T follicular helper cell (primary cell): ENCODE measurements around the gene CXCL12.

Experiments used
- DNase-seq: peaks from one replicate; pipeline ENCODE4 v3.0.0-alpha.2; 2020; ENCODE audit warnings: low read depth
- total RNA-seq, 2 experiments: gene quantifications; one replicate each; lab custom pipeline; 2026; lab: John Stamatoyannopoulos, UW

Gene CXCL12
- 0 reads per million in 2 experiments for total RNA-seq

GRCh38 chr10:44385026-44385695, at the start of gene CXCL12:
Gene CXCL12, minus strand, starts transcription at chr10:44385097. Its CDS starts 92 bp downstream, at chr10:44385005.
- DNase-seq = no peak

- no peak for DNase-seq
These were observed 42.6 kb upstream of the CXCL12 start for GRCh38 chr10:44427479-44427878.

GRCh38 chr10:44427037-44427436, 42.1 kb upstream of the CXCL12 start:
- no peak for DNase-seq

GRCh38 chr10:44426247-44427034, 41.5 kb upstream of the CXCL12 start:
- DNase-seq = no peak

GRCh38 chr10:44425466-44425865, 40.6 kb upstream of the CXCL12 start:
- no peak for DNase-seq

- DNase-seq = no peak
These were observed 40.1 kb upstream of the CXCL12 start for GRCh38 chr10:44424957-44425356.

- no peak for DNase-seq
These were observed 39.4 kb upstream of the CXCL12 start for GRCh38 chr10:44424298-44424697.

- DNase-seq = no peak
These were observed 37.7 kb upstream of the CXCL12 start for GRCh38 chr10:44422570-44423101.

- no peak for DNase-seq
These were observed 37.3 kb upstream of the CXCL12 start for GRCh38 chr10:44422153-44422552.

- DNase-seq = no peak
These were observed 35.1 kb upstream of the CXCL12 start for GRCh38 chr10:44419790-44420549.

- DNase-seq = no peak
These were observed 33.7 kb upstream of the CXCL12 start for GRCh38 chr10:44418637-44419036.

GRCh38 chr10:44417761-44418160, 32.9 kb upstream of the CXCL12 start:
- no peak for DNase-seq

GRCh38 chr10:44416936-44417335, 32.0 kb upstream of the CXCL12 start:
- no peak for DNase-seq

- no peak for DNase-seq
These were observed 31.3 kb upstream of the CXCL12 start for GRCh38 chr10:44416021-44416771.

- no peak for DNase-seq
These were observed 30.2 kb upstream of the CXCL12 start for GRCh38 chr10:44415121-44415520.

- DNase-seq = no peak
These were observed 28.5 kb upstream of the CXCL12 start for GRCh38 chr10:44413416-44413815.

GRCh38 chr10:44411251-44411650, 26.4 kb upstream of the CXCL12 start:
- no peak for DNase-seq

GRCh38 chr10:44404741-44405437, 20.0 kb upstream of the CXCL12 start:
- DNase-seq = no peak

GRCh38 chr10:44402465-44403195, 17.7 kb upstream of the CXCL12 start:
- DNase-seq = no peak

- DNase-seq = no peak
These were observed 15.6 kb upstream of the CXCL12 start for GRCh38 chr10:44400541-44400940.
